AG09319 (cell line): ENCODE data around the gene MYCBPAP.

Experiments
- DNase-seq: peaks from one replicate; pipeline ENCODE4 v3.0.0-alpha.2; 2010; ENCODE audit warnings: low read depth; ENCODE audit errors: extremely low read depth
- CTCF ChIP-seq: IDR thresholded peaks from 2 replicates; pipeline ENCODE4 v1.5.1; 2011; ENCODE audit warnings: low read depth, mild to moderate bottlenecking, inconsistent platforms, low read length, moderate library complexity

MYCBPAP gene

DNA sequence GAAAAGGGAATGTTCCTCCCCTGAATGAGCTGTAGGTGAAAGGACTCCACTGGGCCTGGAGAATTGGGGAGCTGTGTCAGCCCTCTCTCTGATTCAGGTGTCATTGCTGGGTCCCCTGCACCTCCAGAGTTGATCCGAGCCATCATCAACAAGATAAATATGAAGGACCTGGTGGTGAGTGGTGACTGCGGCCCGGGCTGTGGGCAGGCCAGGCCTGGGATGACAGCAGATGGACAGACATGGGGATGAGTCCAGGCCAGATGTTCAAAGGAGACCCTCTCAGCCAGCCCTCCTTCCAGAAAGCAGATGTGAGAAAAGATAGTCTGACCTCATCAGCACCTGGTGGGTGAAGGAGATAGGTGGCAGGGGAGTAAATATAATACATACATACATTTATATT is 44.1 kb upstream of the MYCBPAP start:
- no peak for TF ChIP-seq CTCF
- DNase-seq = no peak

DNA sequence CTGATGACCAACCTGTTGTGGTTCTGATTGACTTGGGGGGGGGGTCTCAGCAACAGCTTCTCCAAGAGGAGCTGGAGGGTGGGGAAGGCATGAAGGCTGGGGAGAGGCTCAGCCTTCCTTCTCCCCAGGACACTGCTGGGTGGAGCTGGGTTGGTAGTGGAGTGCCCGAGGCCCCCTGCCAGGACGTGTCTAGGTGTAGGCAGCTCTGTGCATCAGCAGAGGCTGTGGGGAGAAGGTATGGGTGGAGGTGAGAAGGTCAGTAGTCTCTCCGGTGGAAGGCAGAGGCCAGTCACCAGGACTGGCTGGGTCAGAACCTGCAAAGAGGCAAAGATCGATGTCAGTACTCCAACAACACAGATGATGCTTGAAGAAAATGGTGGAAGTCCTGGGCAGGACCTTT is 43.5 kb upstream of the MYCBPAP start:
- DNase-seq = no peak
- no peak for TF ChIP-seq CTCF

GRCh38 chr17:50465171-50465570 is 43.1 kb upstream of the MYCBPAP start:
- no peak for DNase-seq
- no peak for TF ChIP-seq CTCF

- TF ChIP-seq CTCF = no peak
- no peak for DNase-seq
Measured at GRCh38 chr17:50465635-50466034, 42.6 kb upstream of the MYCBPAP start.

- DNase-seq = no peak
- TF ChIP-seq CTCF = no peak
Measured at GRCh38 chr17:50466371-50467113, 41.7 kb upstream of the MYCBPAP start.

GRCh38 chr17:50467114-50467854 is 41.0 kb upstream of the MYCBPAP start:
- no peak for DNase-seq
- TF ChIP-seq CTCF = no peak

GRCh38 chr17:50467855-50468303 is 40.4 kb upstream of the MYCBPAP start:
- no peak for TF ChIP-seq CTCF
- no peak for DNase-seq
